ENCODE results near the gene ERICH6B. TPM values are rescaled to one million over a fixed set of nuclear protein-coding genes. Genes with fewer than 3 reads are reported as not detected.
"Not testable (repeated sequence)": the region's sequence is repeated elsewhere in the genome, so short reads cannot be mapped to it uniquely, and the experiment has no call there.

The ERICH6B gene
- total RNA-seq, 1 experiment from 2014 or later = not detected

- CTCF ChIA-PET = no interaction called here
- BruUV-seq (replicated peaks) = no TSS peak
- Mint-ChIP-seq H3K27ac (ENCODE audit: unreplicated experiment) (no peak overlapping the region), H3K9me3 (ENCODE audit: low read depth, unreplicated experiment) (no peaks in the 10 kb centered on the region), H3K36me3 (ENCODE audit: insufficient read depth, unreplicated experiment) (no peaks in the 10 kb centered on the region), H3K4me3 (ENCODE audit: low read depth, unreplicated experiment) (no peak overlapping the region), H3K27me3 (ENCODE audit: unreplicated experiment) (peaks cover 63% of the 10 kb centered on the region), H3K4me1 (ENCODE audit: low read depth, unreplicated experiment) (no peaks in the 10 kb centered on the region)
- DNase-seq = no peak
- intact Hi-C loops (cut with micrococcal nuclease; ENCODE audit: unreplicated experiment) = no loop called here
- no peak for TF ChIP-seq CTCF (IDR thresholded peaks at IDR 0.05; ENCODE audit: unreplicated experiment)
Measured at GRCh38 chr13:45658586-45659235, 43.2 kb upstream of the ERICH6B start.

- CTCF ChIA-PET = no interaction called here
- peaks cover 63% of the 10 kb centered on the region for H3K27me3 Mint-ChIP-seq (ENCODE audit: unreplicated experiment)
- DNase-seq = no peak
- intact Hi-C loops (cut with micrococcal nuclease; ENCODE audit: unreplicated experiment) = no loop called here
- no peaks in the 10 kb centered on the region for H3K4me1 Mint-ChIP-seq (ENCODE audit: low read depth, unreplicated experiment)
- no TSS peak for BruUV-seq (replicated peaks)
- H3K36me3 Mint-ChIP-seq (ENCODE audit: insufficient read depth, unreplicated experiment) = no peaks in the 10 kb centered on the region
- no peaks in the 10 kb centered on the region for H3K9me3 Mint-ChIP-seq (ENCODE audit: low read depth, unreplicated experiment)
- TF ChIP-seq CTCF (IDR thresholded peaks at IDR 0.05; ENCODE audit: unreplicated experiment) = no peak
- H3K4me3 Mint-ChIP-seq (ENCODE audit: low read depth, unreplicated experiment) = no peak overlapping the region
- H3K27ac Mint-ChIP-seq (ENCODE audit: unreplicated experiment) = no peak overlapping the region
Measured at GRCh38 chr13:45654633-45655349, 39.3 kb upstream of the ERICH6B start.

- BruUV-seq (replicated peaks); H3K9me3 Mint-ChIP-seq (ENCODE audit: low read depth, unreplicated experiment); CTCF ChIA-PET; H3K4me1 Mint-ChIP-seq (ENCODE audit: low read depth, unreplicated experiment); DNase-seq; H3K27ac Mint-ChIP-seq (ENCODE audit: unreplicated experiment); H3K4me3 Mint-ChIP-seq (ENCODE audit: low read depth, unreplicated experiment); intact Hi-C loops (cut with micrococcal nuclease; ENCODE audit: unreplicated experiment); H3K36me3 Mint-ChIP-seq (ENCODE audit: insufficient read depth, unreplicated experiment): not testable (repeated sequence)
- peaks cover 30% of the 10 kb centered on the region for H3K27me3 Mint-ChIP-seq (ENCODE audit: unreplicated experiment)
Measured at GRCh38 chr13:45645263-45645662, 29.7 kb upstream of the ERICH6B start.

GRCh38 chr13:45642159-45642558 is 26.6 kb upstream of the ERICH6B start:
- intact Hi-C loops (cut with micrococcal nuclease; ENCODE audit: unreplicated experiment); H3K4me1 Mint-ChIP-seq (ENCODE audit: low read depth, unreplicated experiment); H3K9me3 Mint-ChIP-seq (ENCODE audit: low read depth, unreplicated experiment); BruUV-seq (replicated peaks); CTCF ChIA-PET; H3K27ac Mint-ChIP-seq (ENCODE audit: unreplicated experiment); H3K36me3 Mint-ChIP-seq (ENCODE audit: insufficient read depth, unreplicated experiment); DNase-seq; H3K4me3 Mint-ChIP-seq (ENCODE audit: low read depth, unreplicated experiment): not testable (repeated sequence)
- peaks cover 62% of the 10 kb centered on the region for H3K27me3 Mint-ChIP-seq (ENCODE audit: unreplicated experiment)

- H3K27ac Mint-ChIP-seq (ENCODE audit: unreplicated experiment); H3K4me1 Mint-ChIP-seq (ENCODE audit: low read depth, unreplicated experiment); CTCF ChIA-PET; BruUV-seq (replicated peaks); DNase-seq; intact Hi-C loops (cut with micrococcal nuclease; ENCODE audit: unreplicated experiment); H3K9me3 Mint-ChIP-seq (ENCODE audit: low read depth, unreplicated experiment); H3K4me3 Mint-ChIP-seq (ENCODE audit: low read depth, unreplicated experiment); H3K36me3 Mint-ChIP-seq (ENCODE audit: insufficient read depth, unreplicated experiment): not testable (repeated sequence)
- peaks cover 87% of the 10 kb centered on the region for H3K27me3 Mint-ChIP-seq (ENCODE audit: unreplicated experiment)
Measured at GRCh38 chr13:45635291-45635690, 19.8 kb upstream of the ERICH6B start.

Data from Calu3 (cell line).